HepG2 (cell line): ENCODE measurements around the gene BARX2. TPM values are rescaled to one million over a fixed set of nuclear protein-coding genes. Genes with fewer than 3 reads are reported as not detected.

ENCODE experiments used
- ARNT2 ChIP-seq: sonication (generic); formaldehyde crosslinking; IDR thresholded peaks from 2 replicates; pipeline ENCODE4 v1.8.0; 2022; ENCODE audit warnings: mild to moderate bottlenecking, low read depth, missing genetic modification reagents, moderate library complexity
- GATA4 ChIP-seq: sonication (generic); IDR thresholded peaks from 2 replicates; pipeline ENCODE4 v1.6.1; 2016; ENCODE audit warnings: antibody characterized with exemption, low read depth, borderline replicate concordance
- IRX3 ChIP-seq: sonication (generic); formaldehyde crosslinking; IDR thresholded peaks from 2 replicates; pipeline ENCODE4 v1.8.1; 2023; ENCODE audit warnings: mild to moderate bottlenecking, low read depth, missing genetic modification reagents, borderline replicate concordance
- KLF6 ChIP-seq: IDR thresholded peaks from 2 replicates; pipeline ENCODE4 v1.8.0; 2016; ENCODE audit warnings: missing biosample characterization, missing genetic modification reagents
- MAFK ChIP-seq, 2 experiments: IDR thresholded peaks in 1 of 2; conservative IDR thresholded peaks in 1 of 2; 2 replicates each; pipeline ENCODE4 v1.6.1; 2011; ENCODE audit warnings: improper control_type of control experiment in 2 of 2, low read length in 2 of 2
- MXD4 ChIP-seq: IDR thresholded peaks from 2 replicates; pipeline ENCODE4 v1.6.1; 2016; ENCODE audit warnings: mild to moderate bottlenecking, missing biosample characterization, missing genetic modification reagents
- RAD21 ChIP-seq: fragments of 450-650 bp; formaldehyde crosslinking; IDR thresholded peaks from 2 replicates; pipeline ENCODE4 v1.5.0; 2020; ENCODE audit warnings: mild to moderate bottlenecking
- RARG ChIP-seq: sonication (generic); formaldehyde crosslinking; IDR thresholded peaks from 2 replicates; pipeline ENCODE4 v1.4.0; 2020; ENCODE audit warnings: low read depth, mild to moderate bottlenecking, missing genetic modification reagents
- SMAD1 ChIP-seq: sonication (generic); formaldehyde crosslinking; IDR thresholded peaks from 2 replicates; pipeline ENCODE4 v1.4.0; 2020; ENCODE audit warnings: missing genetic modification reagents, low read depth, mild to moderate bottlenecking, borderline replicate concordance
- TARDBP ChIP-seq: sonication (generic); formaldehyde crosslinking; IDR thresholded peaks from 2 replicates; pipeline ENCODE4 v1.8.0; 2022; ENCODE audit warnings: mild to moderate bottlenecking, missing genetic modification reagents
- TOPORS ChIP-seq: sonication (generic); formaldehyde crosslinking; IDR thresholded peaks from 2 replicates; pipeline ENCODE4 v1.8.0; 2023; ENCODE audit warnings: mild to moderate bottlenecking, missing genetic modification reagents
- ZNF619 ChIP-seq: sonication (generic); formaldehyde crosslinking; IDR thresholded peaks from 2 replicates; pipeline ENCODE4 v1.4.0; 2020; ENCODE audit warnings: mild to moderate bottlenecking, missing genetic modification reagents
- polyA plus RNA-seq, 8 experiments: library from polyadenylated mRNA; depleted of rRNA in 3 of 8; stranded (reverse) in 7 of 8; unstranded in 1 of 8; fragments of >200 nt; fragmentation: Illumina TruSeq in 4 of 8; extraction: Trizol in 4 of 8; gene quantifications; 2 replicates each; pipeline versions ENCODE4 v1.2.1 to v1.2.3, GENCODE V29; 2011 to 2016; ENCODE audit warnings: low read depth in 4 of 8, missing spikeins in 1 of 8, mixed read lengths in 1 of 8; ENCODE audit not compliant: insufficient read depth in 1 of 8
- total RNA-seq, 5 experiments: library from RNA; depleted of rRNA; stranded (reverse); fragments of >200 nt; fragmentation: Illumina TruSeq; extraction: Trizol; gene quantifications; 2 replicates each; pipeline ENCODE4 v1.2.3, GENCODE V29; 2016; ENCODE audit warnings: low read depth in 1 of 5
- TF ChIP-seq, protein P1 (sequence below): sonication (generic); formaldehyde crosslinking; IDR thresholded peaks from 2 replicates; pipeline ENCODE4 v1.5.1; 2020; ENCODE audit warnings: mild to moderate bottlenecking, missing genetic modification reagents, borderline replicate concordance
- TF ChIP-seq, protein P2 (sequence below): IDR thresholded peaks from 2 replicates; pipeline ENCODE4 v1.6.1; 2016; ENCODE audit warnings: low read depth, borderline replicate concordance
- TF ChIP-seq, protein P3 (sequence below): sonication (generic); formaldehyde crosslinking; IDR thresholded peaks from 2 replicates; pipeline ENCODE4 v1.4.0; 2020; ENCODE audit warnings: missing genetic modification reagents, borderline replicate concordance
- TF ChIP-seq, protein P4 (sequence below): sonication (generic); formaldehyde crosslinking; IDR thresholded peaks from 2 replicates; pipeline ENCODE4 v1.4.0; 2020; ENCODE audit warnings: mild to moderate bottlenecking, low read depth, missing genetic modification reagents

The BARX2 gene
- total and polyA plus RNA-seq, 2 of the 13 experiments (the other 11 are each of a cell fraction or from before 2014, with no cell fraction given), result not detected

DNA sequence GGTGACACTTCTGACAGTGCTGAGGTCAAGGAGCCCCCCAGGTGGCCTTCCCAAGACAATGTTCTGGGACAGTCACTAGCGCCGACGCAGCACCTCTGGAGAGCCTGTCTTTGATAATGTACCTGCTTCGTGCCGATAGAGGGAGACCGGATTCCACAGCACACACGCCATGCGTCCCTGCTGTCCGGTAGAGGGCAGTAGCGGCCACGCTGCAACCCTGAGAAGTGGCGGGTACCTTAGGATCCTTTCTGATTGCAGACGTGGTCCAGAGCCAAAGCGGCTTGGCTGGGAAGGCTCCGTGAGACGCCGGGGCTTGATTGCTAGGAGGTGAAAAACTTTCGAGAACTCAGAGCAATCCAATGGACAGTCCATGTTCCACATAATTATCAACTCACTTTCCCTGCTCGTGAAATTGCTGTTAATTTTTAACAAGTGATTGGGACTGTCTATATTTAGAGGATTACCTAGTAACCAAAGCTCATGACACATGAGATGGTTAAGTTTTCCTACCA is 11.4 kb upstream of the BARX2 start (continued):
- TF ChIP-seq MAFK (conservative IDR thresholded peaks at IDR 0.05 in 1 of 2, IDR thresholded peaks at IDR 0.05 in 1 of 2; ENCODE audit: low read length in 2 of 2), result no peak
- TF ChIP-seq KLF6, result 0 out of 2 replicates have a peak, but pooled peaks have one; percentile 45
- TF ChIP-seq, protein P1, sequence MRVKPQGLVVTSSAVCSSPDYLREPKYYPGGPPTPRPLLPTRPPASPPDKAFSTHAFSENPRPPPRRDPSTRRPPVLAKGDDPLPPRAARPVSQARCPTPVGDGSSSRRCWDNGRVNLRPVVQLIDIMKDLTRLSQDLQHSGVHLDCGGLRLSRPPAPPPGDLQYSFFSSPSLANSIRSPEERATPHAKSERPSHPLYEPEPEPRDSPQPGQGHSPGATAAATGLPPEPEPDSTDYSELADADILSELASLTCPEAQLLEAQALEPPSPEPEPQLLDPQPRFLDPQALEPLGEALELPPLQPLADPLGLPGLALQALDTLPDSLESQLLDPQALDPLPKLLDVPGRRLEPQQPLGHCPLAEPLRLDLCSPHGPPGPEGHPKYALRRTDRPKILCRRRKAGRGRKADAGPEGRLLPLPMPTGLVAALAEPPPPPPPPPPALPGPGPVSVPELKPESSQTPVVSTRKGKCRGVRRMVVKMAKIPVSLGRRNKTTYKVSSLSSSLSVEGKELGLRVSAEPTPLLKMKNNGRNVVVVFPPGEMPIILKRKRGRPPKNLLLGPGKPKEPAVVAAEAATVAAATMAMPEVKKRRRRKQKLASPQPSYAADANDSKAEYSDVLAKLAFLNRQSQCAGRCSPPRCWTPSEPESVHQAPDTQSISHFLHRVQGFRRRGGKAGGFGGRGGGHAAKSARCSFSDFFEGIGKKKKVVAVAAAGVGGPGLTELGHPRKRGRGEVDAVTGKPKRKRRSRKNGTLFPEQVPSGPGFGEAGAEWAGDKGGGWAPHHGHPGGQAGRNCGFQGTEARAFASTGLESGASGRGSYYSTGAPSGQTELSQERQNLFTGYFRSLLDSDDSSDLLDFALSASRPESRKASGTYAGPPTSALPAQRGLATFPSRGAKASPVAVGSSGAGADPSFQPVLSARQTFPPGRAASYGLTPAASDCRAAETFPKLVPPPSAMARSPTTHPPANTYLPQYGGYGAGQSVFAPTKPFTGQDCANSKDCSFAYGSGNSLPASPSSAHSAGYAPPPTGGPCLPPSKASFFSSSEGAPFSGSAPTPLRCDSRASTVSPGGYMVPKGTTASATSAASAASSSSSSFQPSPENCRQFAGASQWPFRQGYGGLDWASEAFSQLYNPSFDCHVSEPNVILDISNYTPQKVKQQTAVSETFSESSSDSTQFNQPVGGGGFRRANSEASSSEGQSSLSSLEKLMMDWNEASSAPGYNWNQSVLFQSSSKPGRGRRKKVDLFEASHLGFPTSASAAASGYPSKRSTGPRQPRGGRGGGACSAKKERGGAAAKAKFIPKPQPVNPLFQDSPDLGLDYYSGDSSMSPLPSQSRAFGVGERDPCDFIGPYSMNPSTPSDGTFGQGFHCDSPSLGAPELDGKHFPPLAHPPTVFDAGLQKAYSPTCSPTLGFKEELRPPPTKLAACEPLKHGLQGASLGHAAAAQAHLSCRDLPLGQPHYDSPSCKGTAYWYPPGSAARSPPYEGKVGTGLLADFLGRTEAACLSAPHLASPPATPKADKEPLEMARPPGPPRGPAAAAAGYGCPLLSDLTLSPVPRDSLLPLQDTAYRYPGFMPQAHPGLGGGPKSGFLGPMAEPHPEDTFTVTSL (CRISPR knock-in tag), result no peak
- no peak for TF ChIP-seq IRX3 (CRISPR knock-in tag)
- TF ChIP-seq, protein P2, sequence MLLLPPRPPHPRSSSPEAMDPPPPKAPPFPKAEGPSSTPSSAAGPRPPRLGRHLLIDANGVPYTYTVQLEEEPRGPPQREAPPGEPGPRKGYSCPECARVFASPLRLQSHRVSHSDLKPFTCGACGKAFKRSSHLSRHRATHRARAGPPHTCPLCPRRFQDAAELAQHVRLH (CRISPR knock-in tag), result peak; percentile 83; the same call in 1 of the 2 replicates
- TF ChIP-seq, protein P3, sequence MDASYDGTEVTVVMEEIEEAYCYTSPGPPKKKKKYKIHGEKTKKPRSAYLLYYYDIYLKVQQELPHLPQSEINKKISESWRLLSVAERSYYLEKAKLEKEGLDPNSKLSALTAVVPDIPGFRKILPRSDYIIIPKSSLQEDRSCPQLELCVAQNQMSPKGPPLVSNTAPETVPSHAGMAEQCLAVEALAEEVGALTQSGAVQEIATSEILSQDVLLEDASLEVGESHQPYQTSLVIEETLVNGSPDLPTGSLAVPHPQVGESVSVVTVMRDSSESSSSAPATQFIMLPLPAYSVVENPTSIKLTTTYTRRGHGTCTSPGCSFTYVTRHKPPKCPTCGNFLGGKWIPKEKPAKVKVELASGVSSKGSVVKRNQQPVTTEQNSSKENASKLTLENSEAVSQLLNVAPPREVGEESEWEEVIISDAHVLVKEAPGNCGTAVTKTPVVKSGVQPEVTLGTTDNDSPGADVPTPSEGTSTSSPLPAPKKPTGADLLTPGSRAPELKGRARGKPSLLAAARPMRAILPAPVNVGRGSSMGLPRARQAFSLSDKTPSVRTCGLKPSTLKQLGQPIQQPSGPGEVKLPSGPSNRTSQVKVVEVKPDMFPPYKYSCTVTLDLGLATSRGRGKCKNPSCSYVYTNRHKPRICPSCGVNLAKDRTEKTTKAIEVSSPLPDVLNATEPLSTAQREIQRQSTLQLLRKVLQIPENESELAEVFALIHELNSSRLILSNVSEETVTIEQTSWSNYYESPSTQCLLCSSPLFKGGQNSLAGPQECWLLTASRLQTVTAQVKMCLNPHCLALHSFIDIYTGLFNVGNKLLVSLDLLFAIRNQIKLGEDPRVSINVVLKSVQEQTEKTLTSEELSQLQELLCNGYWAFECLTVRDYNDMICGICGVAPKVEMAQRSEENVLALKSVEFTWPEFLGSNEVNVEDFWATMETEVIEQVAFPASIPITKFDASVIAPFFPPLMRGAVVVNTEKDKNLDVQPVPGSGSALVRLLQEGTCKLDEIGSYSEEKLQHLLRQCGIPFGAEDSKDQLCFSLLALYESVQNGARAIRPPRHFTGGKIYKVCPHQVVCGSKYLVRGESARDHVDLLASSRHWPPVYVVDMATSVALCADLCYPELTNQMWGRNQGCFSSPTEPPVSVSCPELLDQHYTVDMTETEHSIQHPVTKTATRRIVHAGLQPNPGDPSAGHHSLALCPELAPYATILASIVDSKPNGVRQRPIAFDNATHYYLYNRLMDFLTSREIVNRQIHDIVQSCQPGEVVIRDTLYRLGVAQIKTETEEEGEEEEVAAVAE (CRISPR knock-in tag), result 0 out of 2 replicates have a peak, but pooled peaks have one; percentile 49
- peak; percentile 95 for TF ChIP-seq RAD21 (CRISPR knock-in tag)
- TF ChIP-seq TOPORS, result 0 out of 2 replicates have a peak, but pooled peaks have one; percentile 43
- peak; percentile 73; the same call in 1 of the 2 replicates for TF ChIP-seq TARDBP (CRISPR knock-in tag)
- no peak; the same call in 1 of the 2 replicates for TF ChIP-seq ARNT2 (CRISPR knock-in tag)
- TF ChIP-seq, protein P4, sequence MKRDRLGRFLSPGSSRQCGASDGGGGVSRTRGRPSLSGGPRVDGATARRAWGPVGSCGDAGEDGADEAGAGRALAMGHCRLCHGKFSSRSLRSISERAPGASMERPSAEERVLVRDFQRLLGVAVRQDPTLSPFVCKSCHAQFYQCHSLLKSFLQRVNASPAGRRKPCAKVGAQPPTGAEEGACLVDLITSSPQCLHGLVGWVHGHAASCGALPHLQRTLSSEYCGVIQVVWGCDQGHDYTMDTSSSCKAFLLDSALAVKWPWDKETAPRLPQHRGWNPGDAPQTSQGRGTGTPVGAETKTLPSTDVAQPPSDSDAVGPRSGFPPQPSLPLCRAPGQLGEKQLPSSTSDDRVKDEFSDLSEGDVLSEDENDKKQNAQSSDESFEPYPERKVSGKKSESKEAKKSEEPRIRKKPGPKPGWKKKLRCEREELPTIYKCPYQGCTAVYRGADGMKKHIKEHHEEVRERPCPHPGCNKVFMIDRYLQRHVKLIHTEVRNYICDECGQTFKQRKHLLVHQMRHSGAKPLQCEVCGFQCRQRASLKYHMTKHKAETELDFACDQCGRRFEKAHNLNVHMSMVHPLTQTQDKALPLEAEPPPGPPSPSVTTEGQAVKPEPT (CRISPR knock-in tag), result 0 out of 2 replicates have a peak, but pooled peaks have one; percentile 30
- TF ChIP-seq ZNF619 (CRISPR knock-in tag), result 0 out of 2 replicates have a peak, but pooled peaks have one; percentile 79
- no peak for TF ChIP-seq GATA4
- no peak for TF ChIP-seq RARG (CRISPR knock-in tag)
- peak; percentile 38; the same call in 1 of the 2 replicates for TF ChIP-seq SMAD1 (CRISPR knock-in tag)
- no peak for TF ChIP-seq MXD4
